Fibroblast of lung (primary cell): Measurements from ENCODE around the gene NFATC3. TPM values are rescaled to one million over a fixed set of nuclear protein-coding genes. Genes with fewer than 3 reads are reported as not detected.

Source experiments
- DNase-seq, 2 donors: peaks; one replicate each; pipeline versions ENCODE4 v3.0.0 to v3.0.0-alpha.2; 2010; ENCODE audit warnings: low read depth in 2 of 2
- H2AFZ ChIP-seq: 2 replicates; pipeline ENCODE4 v1.5.1; 2012; ENCODE audit warnings: low read length, control low read depth, inconsistent platforms
- H3K27ac ChIP-seq: 2 replicates; pipeline ENCODE4 v1.5.1; 2011; ENCODE audit warnings: low read length, control low read depth; ENCODE audit not compliant: insufficient read depth
- H3K27me3 ChIP-seq: 2 replicates; pipeline ENCODE4 v1.5.1; 2011; ENCODE audit warnings: mild to moderate bottlenecking, low read length; ENCODE audit not compliant: control insufficient read depth, insufficient read depth
- H3K36me3 ChIP-seq: 2 replicates; pipeline ENCODE4 v1.5.1; 2011; ENCODE audit warnings: low read length; ENCODE audit not compliant: control insufficient read depth, insufficient read depth
- H3K4me1 ChIP-seq: 2 replicates; pipeline ENCODE4 v1.5.1; 2011; ENCODE audit warnings: low read length; ENCODE audit not compliant: control insufficient read depth, insufficient read depth; ENCODE audit errors: extremely low read depth
- H3K4me2 ChIP-seq: 2 replicates; pipeline ENCODE4 v1.5.1; 2011; ENCODE audit warnings: low read length, control low read depth; ENCODE audit not compliant: insufficient read depth; ENCODE audit errors: extremely low read depth
- H3K4me3 ChIP-seq, 4 experiments: fragments of 200-600 bp in 1 of 4; sonication (generic) in 1 of 4; replicated peaks in 1 of 4; 2 replicates each; pipeline ENCODE4 v1.5.1; 2011 to 2016; ENCODE audit warnings: low read length in 4 of 4, low read depth in 3 of 4, mild to moderate bottlenecking in 3 of 4, control low read depth in 2 of 4, inconsistent platforms in 1 of 4, mixed read lengths in 1 of 4; ENCODE audit not compliant: insufficient read depth in 1 of 4; ENCODE audit errors: control extremely low read depth in 1 of 4
- H3K79me2 ChIP-seq: 2 replicates; pipeline ENCODE4 v1.5.1; 2012; ENCODE audit warnings: mild to moderate bottlenecking, low read length, inconsistent platforms; ENCODE audit not compliant: control insufficient read depth, insufficient read depth
- H3K9ac ChIP-seq: 2 replicates; pipeline ENCODE4 v1.5.1; 2011; ENCODE audit warnings: mild to moderate bottlenecking, low read length, control low read depth; ENCODE audit not compliant: insufficient read depth
- H3K9me3 ChIP-seq: 2 replicates; pipeline ENCODE4 v1.5.1; 2012; ENCODE audit warnings: low read depth, low read length; ENCODE audit not compliant: control insufficient read depth, insufficient read depth
- H4K20me1 ChIP-seq: 2 replicates; pipeline ENCODE4 v1.5.1; 2011; ENCODE audit warnings: low read length; ENCODE audit not compliant: control insufficient read depth, insufficient read depth; ENCODE audit errors: extremely low read depth
- CTCF ChIP-seq, 2 donors: IDR thresholded peaks in 1 of 2; conservative IDR thresholded peaks in 1 of 2; 1 replicate in 1 of 2; 2 replicates in 1 of 2; pipeline ENCODE4 v1.5.1; 2011 to 2012; ENCODE audit warnings: low read length in 2 of 2, control low read depth in 1 of 2, inconsistent platforms in 1 of 2, low read depth in 1 of 2, mild to moderate bottlenecking in 1 of 2
- EZH2 ChIP-seq: IDR thresholded peaks from 2 replicates; pipeline ENCODE4 v1.5.1; 2012; ENCODE audit warnings: low read length, control low read depth, mild to moderate bottlenecking; ENCODE audit errors: missing control alignments
- polyA plus RNA-seq, 2 donors: library from polyadenylated mRNA; depleted of rRNA in 1 of 2; stranded (reverse) in 1 of 2; unstranded in 1 of 2; fragments of >200 nt; gene quantifications; 2 replicates each; pipeline ENCODE4 v1.2.1, GENCODE V29; 2011 to 2012; ENCODE audit warnings: missing spikeins in 1 of 2
- total RNA-seq: library from RNA; depleted of rRNA; stranded (reverse); fragments of >200 nt; gene quantifications from 2 replicates; pipeline ENCODE4 v1.2.1, GENCODE V29; 2014

Gene NFATC3
- total and polyA plus RNA-seq, 2 donors (not counting 1 experiment from before 2014, with no cell fraction given): 9.6 to 10.6 TPM

DNA sequence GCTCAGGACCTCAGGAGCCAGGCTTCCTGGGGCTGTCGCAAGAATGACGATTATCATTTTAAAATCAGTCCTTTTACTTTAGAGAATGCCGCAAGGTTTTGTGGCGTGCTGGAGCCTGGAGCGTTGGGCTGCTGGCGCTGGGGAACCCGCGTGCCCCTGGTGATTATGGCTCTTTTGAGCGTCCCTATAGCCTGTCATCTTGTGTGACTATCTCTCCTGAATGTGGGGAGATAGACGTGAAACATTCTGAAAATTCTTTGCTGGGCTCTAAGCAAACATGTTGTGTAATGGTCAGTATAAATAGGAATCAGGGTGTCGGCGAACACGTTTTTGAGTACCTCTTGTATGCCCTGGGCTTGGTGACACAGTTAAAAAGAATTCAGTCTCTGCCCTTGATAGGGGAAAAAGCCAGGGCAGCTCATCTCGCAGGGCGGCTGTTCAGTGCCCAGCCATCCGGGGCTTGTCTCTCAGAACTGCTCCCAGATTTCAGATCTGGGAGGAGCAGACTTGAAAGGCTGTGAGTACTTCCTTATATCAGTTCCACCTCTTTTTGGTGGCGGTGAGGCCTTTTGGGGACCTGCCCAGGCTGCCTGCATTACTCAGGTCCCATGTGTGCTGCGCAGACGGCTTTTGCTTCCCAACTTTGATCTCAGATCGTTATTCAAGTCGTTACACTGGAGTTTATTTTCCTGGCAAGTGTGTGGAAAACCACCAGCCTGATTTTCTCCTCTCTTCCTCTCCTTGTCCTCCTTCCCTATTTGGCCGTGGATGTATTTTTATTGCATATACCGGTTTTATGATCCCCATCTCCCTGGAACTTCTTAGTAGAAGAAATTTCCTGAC lies 180.1 kb downstream of the NFATC3 start:
- peak overlapping the region; percentile 98 for H3K27ac ChIP-seq
- peak overlapping the region; percentile 99 for H3K4me2 ChIP-seq
- peak overlapping the region; percentile 79 to 99 (median 94) for H3K4me3 ChIP-seq
- peaks cover 5% of the 10 kb centered on the region for H3K4me1 ChIP-seq
- no peaks in the 10 kb centered on the region for H4K20me1 ChIP-seq
- peak overlapping the region; percentile 85 for H2AFZ ChIP-seq
- H3K36me3 ChIP-seq: peaks cover 1% of the 10 kb centered on the region
- H3K79me2 ChIP-seq: peaks cover 45% of the 10 kb centered on the region
- DNase-seq: peak; percentile 46 to 79
- no peaks in the 10 kb centered on the region for H3K9me3 ChIP-seq
- no peaks in the 10 kb centered on the region for H3K27me3 ChIP-seq
- peak overlapping the region; percentile 95 for H3K9ac ChIP-seq
- no peak for TF ChIP-seq EZH2

GRCh38 chr16:68267612-68268405 lies 182.6 kb downstream of the NFATC3 start:
- no peaks in the 10 kb centered on the region for H3K36me3 ChIP-seq
- H4K20me1 ChIP-seq: no peaks in the 10 kb centered on the region
- H2AFZ ChIP-seq: no peak overlapping the region
- no peak overlapping the region for H3K4me3 ChIP-seq
- H3K27me3 ChIP-seq: no peaks in the 10 kb centered on the region
- H3K4me2 ChIP-seq: no peak overlapping the region
- H3K9ac ChIP-seq: no peak overlapping the region
- no peaks in the 10 kb centered on the region for H3K9me3 ChIP-seq
- H3K79me2 ChIP-seq: peaks cover 58% of the 10 kb centered on the region
- DNase-seq: no peak
- H3K4me1 ChIP-seq: peaks cover 5% of the 10 kb centered on the region
- H3K27ac ChIP-seq: no peak overlapping the region
- TF ChIP-seq CTCF (conservative IDR thresholded peaks at IDR 0.05 in 1 of 2, IDR thresholded peaks at IDR 0.05 in 1 of 2; ENCODE audit: low read depth in 1 of 2, low read length in 2 of 2) (no peak), EZH2 (no peak)

- no peaks in the 10 kb centered on the region for H3K27me3 ChIP-seq
- TF ChIP-seq CTCF (conservative IDR thresholded peaks at IDR 0.05 in 1 of 2, IDR thresholded peaks at IDR 0.05 in 1 of 2; ENCODE audit: low read depth in 1 of 2, low read length in 2 of 2) (no peak), EZH2 (no peak)
- no peaks in the 10 kb centered on the region for H3K9me3 ChIP-seq
- no peaks in the 10 kb centered on the region for H4K20me1 ChIP-seq
- H3K36me3 ChIP-seq: peaks cover 5% of the 10 kb centered on the region
- peaks cover 5% of the 10 kb centered on the region for H3K4me1 ChIP-seq
- no peak overlapping the region for H3K9ac ChIP-seq
- peaks cover 64% of the 10 kb centered on the region for H3K79me2 ChIP-seq
- no peak overlapping the region for H3K4me2 ChIP-seq
- DNase-seq: no peak
- no peak overlapping the region for H3K4me3 ChIP-seq
- no peak overlapping the region for H2AFZ ChIP-seq
- H3K27ac ChIP-seq: no peak overlapping the region
These were observed 184.6 kb downstream of the NFATC3 start for GRCh38 chr16:68269793-68270192.
